H9 (cell line): Measurements from ENCODE around the gene LRRC14B. TPM values are rescaled to one million over a fixed set of nuclear protein-coding genes. Genes with fewer than 3 reads are reported as not detected.

Experiments used
- DNase-seq: peaks from one replicate; pipeline ENCODE4 v3.0.0-alpha.2; 2017
- H2AFZ ChIP-seq: one replicate; pipeline ENCODE4 v1.6.1; 2013; ENCODE audit warnings: mild to moderate bottlenecking, low read length, control low read depth, moderate library complexity
- H2AK5ac ChIP-seq: 2 replicates; pipeline ENCODE4 v1.6.1; 2013; ENCODE audit warnings: low read length, control low read depth, mixed read lengths; ENCODE audit not compliant: insufficient read length
- H2BK120ac ChIP-seq: one replicate; pipeline ENCODE4 v1.6.1; 2013; ENCODE audit warnings: low read depth, mild to moderate bottlenecking, low read length, control low read depth, inconsistent platforms; ENCODE audit not compliant: poor library complexity, severe bottlenecking
- H2BK12ac ChIP-seq: 2 replicates; pipeline ENCODE4 v1.6.1; 2013; ENCODE audit warnings: low read length, control low read depth, mixed read lengths, low read depth; ENCODE audit not compliant: insufficient read length
- H2BK15ac ChIP-seq: 2 replicates; pipeline ENCODE4 v1.6.1; 2013; ENCODE audit warnings: low read depth, low read length, control low read depth
- H2BK20ac ChIP-seq: one replicate; pipeline ENCODE4 v1.6.1; 2013; ENCODE audit warnings: low read depth, mild to moderate bottlenecking, low read length, control low read depth, inconsistent platforms; ENCODE audit not compliant: poor library complexity, severe bottlenecking
- H2BK5ac ChIP-seq: 2 replicates; pipeline ENCODE4 v1.6.1; 2013; ENCODE audit warnings: low read length, control low read depth, mixed read lengths; ENCODE audit not compliant: insufficient read length
- H3K14ac ChIP-seq: 2 replicates; pipeline ENCODE4 v1.6.1; 2013; ENCODE audit warnings: low read length, control low read depth; ENCODE audit not compliant: insufficient read depth
- H3K18ac ChIP-seq: 2 replicates; pipeline ENCODE4 v1.6.1; 2013; ENCODE audit warnings: low read depth, mild to moderate bottlenecking, mixed read lengths, low read length, control low read depth; ENCODE audit not compliant: insufficient read length
- H3K23ac ChIP-seq: 2 replicates; pipeline ENCODE4 v1.6.1; 2013; ENCODE audit warnings: low read length, control low read depth, mixed read lengths, low read depth; ENCODE audit not compliant: insufficient read length
- H3K23me2 ChIP-seq: 2 replicates; pipeline ENCODE4 v1.6.1; 2013; ENCODE audit warnings: low read depth, mild to moderate bottlenecking, mixed read lengths, low read length, control low read depth; ENCODE audit not compliant: insufficient read length, poor library complexity, severe bottlenecking
- H3K27ac ChIP-seq: 2 replicates; pipeline ENCODE4 v1.5.1; 2013; ENCODE audit warnings: low read length, control low read depth, mixed read lengths, low read depth; ENCODE audit not compliant: insufficient read length
- H3K27me3 ChIP-seq: 2 replicates; pipeline ENCODE4 v1.6.1; 2013; ENCODE audit warnings: low read length, control low read depth, inconsistent platforms; ENCODE audit not compliant: insufficient read depth
- H3K4ac ChIP-seq: 2 replicates; pipeline ENCODE4 v1.6.1; 2013; ENCODE audit warnings: low read depth, mild to moderate bottlenecking, control low read depth, inconsistent platforms, low read length, moderate library complexity
- H3K4me1 ChIP-seq: 2 replicates; pipeline ENCODE4 v1.6.1; 2013; ENCODE audit warnings: low read length, control low read depth, inconsistent platforms; ENCODE audit not compliant: insufficient read depth
- H3K4me2 ChIP-seq: 2 replicates; pipeline ENCODE4 v1.6.1; 2013; ENCODE audit warnings: low read length, control low read depth, mixed read lengths; ENCODE audit not compliant: insufficient read length, insufficient read depth
- H3K56ac ChIP-seq: 2 replicates; pipeline ENCODE4 v1.6.1; 2013; ENCODE audit warnings: low read depth, mild to moderate bottlenecking, mixed read lengths, low read length, control low read depth; ENCODE audit not compliant: insufficient read length
- H3K79me1 ChIP-seq: 2 replicates; pipeline ENCODE4 v1.6.1; 2013; ENCODE audit warnings: low read depth, mild to moderate bottlenecking, moderate library complexity, low read length, control low read depth, inconsistent platforms; ENCODE audit not compliant: insufficient read depth, poor library complexity, severe bottlenecking
- H3K79me2 ChIP-seq: 2 replicates; pipeline ENCODE4 v1.6.1; 2013; ENCODE audit warnings: low read length, control low read depth, inconsistent platforms; ENCODE audit not compliant: insufficient read depth
- H3K9ac ChIP-seq: 2 replicates; pipeline ENCODE4 v1.6.1; 2013; ENCODE audit warnings: low read length, control low read depth, mixed read lengths; ENCODE audit not compliant: insufficient read length; ENCODE audit errors: extremely low read depth
- H3K9me3 ChIP-seq: one replicate; pipeline ENCODE4 v1.6.1; 2013; ENCODE audit warnings: low read depth, low read length, inconsistent platforms; ENCODE audit not compliant: control insufficient read depth
- H3T11ph ChIP-seq: one replicate; pipeline ENCODE4 v1.6.1; 2013; ENCODE audit warnings: mild to moderate bottlenecking, low read length, control low read depth, inconsistent platforms
- H4K20me1 ChIP-seq: one replicate; pipeline ENCODE4 v1.6.1; 2013; ENCODE audit not compliant: control insufficient read depth, insufficient read length, insufficient read depth
- H4K5ac ChIP-seq: 2 replicates; pipeline ENCODE4 v1.6.1; 2013; ENCODE audit warnings: low read depth, mild to moderate bottlenecking, mixed read lengths, low read length, control low read depth; ENCODE audit not compliant: insufficient read length
- H4K8ac ChIP-seq: replicated peaks from 2 replicates; pipeline ENCODE4 v1.6.1; 2013; ENCODE audit warnings: low read length, control low read depth, mixed read lengths, low read depth; ENCODE audit not compliant: insufficient read length
- H4K91ac ChIP-seq: 2 replicates; pipeline ENCODE4 v1.6.1; 2013; ENCODE audit warnings: low read depth, mild to moderate bottlenecking, moderate library complexity, mixed read lengths, low read length, control low read depth; ENCODE audit not compliant: insufficient read length
- H3K27ac Mint-ChIP-seq, 3 experiments: 2 replicates in 2 of 3; 3 replicates in 1 of 3; pipeline ENCODE4 v1.8.0; 2020 to 2021; ENCODE audit warnings: mixed read lengths in 3 of 3, mild to moderate bottlenecking in 1 of 3, moderate library complexity in 1 of 3
- H3K27me3 Mint-ChIP-seq: 2 replicates; pipeline ENCODE4 v1.8.0; 2021; ENCODE audit warnings: low read depth, mild to moderate bottlenecking, moderate library complexity, mixed read lengths
- H3K36me3 Mint-ChIP-seq, 3 experiments: 2 replicates in 2 of 3; 3 replicates in 1 of 3; pipeline ENCODE4 v1.8.0; 2020 to 2021; ENCODE audit warnings: low read depth in 3 of 3, mixed read lengths in 3 of 3; ENCODE audit not compliant: insufficient read depth in 1 of 3
- H3K4me1 Mint-ChIP-seq, 2 experiments: 2 replicates each; pipeline ENCODE4 v1.8.0; 2020; ENCODE audit warnings: mixed read lengths in 2 of 2
- H3K4me3 Mint-ChIP-seq, 2 experiments: 2 replicates in 1 of 2; 3 replicates in 1 of 2; pipeline ENCODE4 v1.8.0; 2020 to 2021; ENCODE audit warnings: mild to moderate bottlenecking in 2 of 2, mixed read lengths in 2 of 2, moderate library complexity in 1 of 2
- H3K9me3 Mint-ChIP-seq, 2 experiments: 2 replicates in 1 of 2; 3 replicates in 1 of 2; pipeline ENCODE4 v1.8.0; 2020; ENCODE audit warnings: mild to moderate bottlenecking in 2 of 2, mixed read lengths in 2 of 2, moderate library complexity in 1 of 2
- CTCF ChIP-seq: fragments of 200-600 bp; sonication (generic); conservative IDR thresholded peaks from 3 replicates; pipeline ENCODE4 v1.8.0; 2021; ENCODE audit warnings: antibody characterized with exemption, mild to moderate bottlenecking
- WGBS: extraction: QIAGEN DNeasy Blood & Tissue Kit; methylation state at CpG from one replicate; pipeline ENCODE4 v1.1.7; 2013; ENCODE audit warnings: missing lambda C conversion rate, low lambda C conversion rate, mixed read lengths; ENCODE audit not compliant: insufficient read length; ENCODE audit errors: extremely low coverage; 5-methylcytosine and 5-hydroxymethylcytosine counted together
- total RNA-seq: library from RNA; stranded (reverse); gene quantifications from 2 replicates; pipeline ENCODE4 v1.2.1, GENCODE V29; 2021

The LRRC14B gene
- total RNA-seq, 1 experiment from 2014 or later = not detected

- H3K27ac Mint-ChIP-seq = no peak overlapping the region; a peak in 1 of 7 replicates
Measured at GRCh38 chr5:230711-231110, 39.4 kb downstream of the LRRC14B start.

More at GRCh38 chr5:230711-231110, 39.4 kb downstream of the LRRC14B start:
- H4K8ac ChIP-seq = no peak overlapping the region
- no peak overlapping the region for H3K56ac ChIP-seq
- peaks cover 50 to 86% (median 75%) of the 10 kb centered on the region in 3 experiments for H3K36me3 Mint-ChIP-seq
- H3K9me3 Mint-ChIP-seq = no peaks in the 10 kb centered on the region
- no peaks in the 10 kb centered on the region for H3K79me2 ChIP-seq
- H2BK15ac ChIP-seq = no peak overlapping the region
- WGBS = no CpG with 5 or more reads among the region's 14 CpGs
- H3K4me1 Mint-ChIP-seq = peaks cover 6 to 7% of the 10 kb centered on the region in 2 experiments; a peak in 1 of 4 replicates
- H2BK20ac ChIP-seq = no peak overlapping the region
- no peak overlapping the region for H2BK12ac ChIP-seq
- no peak overlapping the region for H2AFZ ChIP-seq
- no peaks in the 10 kb centered on the region for H3K27me3 Mint-ChIP-seq
- H3K4me1 ChIP-seq = no peaks in the 10 kb centered on the region
- no peak for TF ChIP-seq CTCF
- H3K9ac ChIP-seq = no peak overlapping the region
- no peak overlapping the region for H2AK5ac ChIP-seq
- H2BK120ac ChIP-seq = no peak overlapping the region
- no peaks in the 10 kb centered on the region for H3K79me1 ChIP-seq
- H4K20me1 ChIP-seq = no peaks in the 10 kb centered on the region
- DNase-seq = no peak
- H3K18ac ChIP-seq = no peak overlapping the region
- H3K23me2 ChIP-seq = no peaks in the 10 kb centered on the region
- H3K4me2 ChIP-seq = no peak overlapping the region
- no peak overlapping the region for H2BK5ac ChIP-seq
- no peak overlapping the region for H3K14ac ChIP-seq
- no peak overlapping the region for H3K4me3 Mint-ChIP-seq
- H3K23ac ChIP-seq = no peak overlapping the region
- no peaks in the 10 kb centered on the region for H3K27me3 ChIP-seq
- no peak overlapping the region for H4K91ac ChIP-seq
- H3K27ac ChIP-seq = no peak overlapping the region
- no peak overlapping the region for H3K4ac ChIP-seq
- no peak overlapping the region for H4K5ac ChIP-seq
- no peaks in the 10 kb centered on the region for H3K9me3 ChIP-seq
- H3T11ph ChIP-seq = no peak overlapping the region
